B cell (primary cell): ENCODE results near the gene LENG1. TPM values are rescaled to one million over a fixed set of nuclear protein-coding genes. Genes with fewer than 3 reads are reported as not detected.

Experiments used
- ATAC-seq: fragments of 200-7000 bp; cut with Tn5 transposase; one replicate; pipeline ENCODE4 v1.10.0; 2021; ENCODE audit warnings: low read depth, mild to moderate bottlenecking, moderate number of reproducible peaks, moderate library complexity
- CTCF ChIA-PET: fragments of 350-600 bp; sonication (Branson Sonifier 250); formaldehyde crosslinking; loops from one replicate; lab custom pipeline; 2021; ENCODE audit warnings: antibody characterized with exemption, inconsistent platforms; lab: Charles Lee
- POLR2A ChIA-PET: fragments of 350-600 bp; sonication (Branson Sonifier 250); formaldehyde crosslinking; loops from one replicate; lab custom pipeline; 2021; ENCODE audit warnings: antibody characterized with exemption; lab: Charles Lee
- DNase-seq: peaks from one replicate; pipeline ENCODE4 v3.0.0; 2013
- H2AFZ ChIP-seq: 2 replicates; pipeline ENCODE4 v1.6.1; 2012; ENCODE audit warnings: mild to moderate bottlenecking, low read depth, low read length; ENCODE audit not compliant: insufficient read depth, poor library complexity, severe bottlenecking
- H3K27ac ChIP-seq, 2 donors: 1 replicate in 1 of 2; 2 replicates in 1 of 2; pipeline ENCODE4 v1.5.1; 2012 to 2013; ENCODE audit warnings: low read length in 2 of 2, mild to moderate bottlenecking in 2 of 2, moderate library complexity in 1 of 2
- H3K27me3 ChIP-seq, 4 experiments: fragments of 200-600 bp in 1 of 4; sonication (generic) in 1 of 4; replicated peaks in 1 of 4; 1 replicate in 2 of 4; 2 replicates in 2 of 4; pipeline versions ENCODE4 v1.6.1 to v1.7.0; 2013 to 2016; ENCODE audit warnings: low read length in 3 of 4, mild to moderate bottlenecking in 2 of 4, mixed read lengths in 1 of 4, moderate library complexity in 1 of 4; ENCODE audit not compliant: insufficient read depth in 4 of 4, control insufficient read depth in 3 of 4; ENCODE audit errors: control extremely low read depth in 1 of 4
- H3K36me3 ChIP-seq, 2 experiments: replicated peaks in 1 of 2; 1 replicate in 1 of 2; 2 replicates in 1 of 2; pipeline versions ENCODE4 v1.6.1 to v1.7.1; 2013; ENCODE audit warnings: low read length in 1 of 2; ENCODE audit not compliant: insufficient read depth in 2 of 2, control insufficient read depth in 1 of 2; ENCODE audit errors: control extremely low read depth in 1 of 2, extremely low read depth in 1 of 2
- H3K4me1 ChIP-seq, 2 donors: fragments of 200-600 bp in 1 of 2; sonication (generic) in 1 of 2; 1 replicate in 1 of 2; 2 replicates in 1 of 2; pipeline versions ENCODE4 v1.5.1 to v1.6.1; 2013 to 2017; ENCODE audit warnings: low read length in 2 of 2; ENCODE audit not compliant: control insufficient read depth in 2 of 2, insufficient read depth in 2 of 2
- H3K4me2 ChIP-seq: replicated peaks from 2 replicates; pipeline ENCODE3; 2012; ENCODE audit warnings: mild to moderate bottlenecking, low read depth, low read length; ENCODE audit not compliant: poor library complexity, severe bottlenecking
- H3K4me3 ChIP-seq, 5 experiments: fragments of 200-600 bp in 1 of 5; sonication (generic) in 1 of 5; 1 replicate in 3 of 5; 2 replicates in 2 of 5; pipeline versions ENCODE4 v1.5.1 to v1.7.0; 2011 to 2016; ENCODE audit warnings: low read length in 4 of 5, mild to moderate bottlenecking in 4 of 5, low read depth in 2 of 5, control low read depth in 1 of 5, moderate library complexity in 1 of 5; ENCODE audit not compliant: insufficient read depth in 1 of 5; ENCODE audit errors: control extremely low read depth in 1 of 5, extremely low read depth in 1 of 5
- H3K79me2 ChIP-seq: fragments of 200-600 bp; sonication (generic); one replicate; pipeline ENCODE4 v1.6.0; 2016; ENCODE audit warnings: low read length; ENCODE audit not compliant: control insufficient read depth, insufficient read depth
- H3K9ac ChIP-seq: fragments of 200-600 bp; sonication (generic); 2 replicates; pipeline ENCODE4 v1.6.1; 2017; ENCODE audit warnings: mild to moderate bottlenecking, low read length, moderate library complexity
- H3K9me3 ChIP-seq, 3 donors: one replicate each; pipeline versions ENCODE4 v1.6.1 to v1.7.1; 2013; ENCODE audit warnings: low read length in 2 of 3; ENCODE audit not compliant: control insufficient read depth in 2 of 3, insufficient read depth in 1 of 3; ENCODE audit errors: control extremely low read depth in 1 of 3
- H4K20me1 ChIP-seq: 2 replicates; pipeline ENCODE4 v1.6.0; 2012; ENCODE audit warnings: mild to moderate bottlenecking, low read length; ENCODE audit not compliant: insufficient read depth, control insufficient read depth, poor library complexity, severe bottlenecking
- H3K27ac Mint-ChIP-seq: one replicate; pipeline ENCODE4 v1.8.0; 2021; ENCODE audit warnings: mixed read lengths
- H3K27me3 Mint-ChIP-seq: one replicate; pipeline ENCODE4 v1.8.0; 2021; ENCODE audit warnings: mixed read lengths
- H3K4me1 Mint-ChIP-seq: one replicate; pipeline ENCODE4 v1.8.0; 2021; ENCODE audit warnings: mixed read lengths
- H3K4me3 Mint-ChIP-seq: one replicate; pipeline ENCODE4 v1.8.0; 2021; ENCODE audit warnings: mixed read lengths
- H3K9me3 Mint-ChIP-seq: one replicate; pipeline ENCODE4 v1.8.0; 2022; ENCODE audit warnings: mixed read lengths; ENCODE audit not compliant: insufficient read depth
- CTCF ChIP-seq: fragments of 200-600 bp; IDR thresholded peaks from one replicate; pipeline ENCODE4 v1.8.0; 2022; ENCODE audit warnings: antibody characterized with exemption, mild to moderate bottlenecking
- EZH2 ChIP-seq: IDR thresholded peaks from 2 replicates; pipeline ENCODE4 v1.6.1; 2012; ENCODE audit warnings: borderline replicate concordance, low read depth, mild to moderate bottlenecking, moderate library complexity, low read length; ENCODE audit not compliant: insufficient read depth, poor library complexity, severe bottlenecking
- WGBS: methylation state at CpG from one replicate; pipeline ENCODE4 v1.1.5; 2013; ENCODE audit warnings: missing lambda C conversion rate; ENCODE audit not compliant: insufficient coverage; 5-methylcytosine and 5-hydroxymethylcytosine counted together
- intact Hi-C: fragments of 100-400 bp; cut with micrococcal nuclease; formaldehyde crosslinking; loops from one replicate; pipeline ENCODE4 v1.10.0; 2022
- polyA plus RNA-seq: library from polyadenylated mRNA; depleted of rRNA; stranded (reverse); fragments of >200 nt; gene quantifications from 2 replicates; pipeline ENCODE4 v1.2.3, GENCODE V29; 2012
- total RNA-seq, 2 donors: library from RNA; stranded (reverse); fragments of 120-200 nt in 1 of 2; gene quantifications; 1 replicate in 1 of 2; 2 replicates in 1 of 2; pipeline versions ENCODE4 v1.2.3 to v1.2.4, GENCODE V29; 2013 to 2022

LENG1 gene
- total and polyA plus RNA-seq, 2 donors (not counting 1 experiment from before 2014, with no cell fraction given) = 9.2 to 16.5 TPM

GRCh38 chr19:54107876-54108490 is 51.5 kb downstream of the LENG1 start:
- H3K4me3 ChIP-seq = no peak overlapping the region
- H2AFZ ChIP-seq = no peak overlapping the region
- H3K9me3 ChIP-seq = no peaks in the 10 kb centered on the region
- ATAC-seq (no peak), DNase-seq (no peak)
- H3K36me3 ChIP-seq = peaks cover 2 to 34% of the 10 kb centered on the region in 2 experiments
- 93% methylated on average over 19 of the region's 21 CpGs for WGBS
- H3K27ac Mint-ChIP-seq = no peak overlapping the region
- H3K27me3 Mint-ChIP-seq = no peaks in the 10 kb centered on the region
- H3K79me2 ChIP-seq = peaks cover 56% of the 10 kb centered on the region
- intact Hi-C loops = no loop called here
- POLR2A ChIA-PET = no interaction called here
- peaks cover 15% of the 10 kb centered on the region for H3K4me1 Mint-ChIP-seq
- H4K20me1 ChIP-seq = peaks cover 9% of the 10 kb centered on the region
- H3K27me3 ChIP-seq = no peaks in the 10 kb centered on the region
- H3K9ac ChIP-seq = no peak overlapping the region
- H3K9me3 Mint-ChIP-seq = no peaks in the 10 kb centered on the region
- CTCF ChIA-PET = interaction anchor here (1.7 kb wide), 1 partner anchor 12 kb away, joined by 4 read pairs; no protein-coding TSS in a partner anchor
- H3K4me1 ChIP-seq = peaks cover 6 to 8% of the 10 kb centered on the region in 2 donors
- H3K27ac ChIP-seq = no peak overlapping the region
- no peak overlapping the region for H3K4me2 ChIP-seq
- TF ChIP-seq EZH2 (no peak), CTCF (no peak)
- no peak overlapping the region for H3K4me3 Mint-ChIP-seq

- no peak for DNase-seq
- Histone ChIP-seq H3K36me3 (peaks cover 2 to 34% of the 10 kb centered on the region in 2 experiments), H2AFZ (no peak overlapping the region), H3K9me3 (peaks cover 0 to 4% (median 0%) of the 10 kb centered on the region in 3 donors), H3K4me3 (no peak overlapping the region), H4K20me1 (peaks cover 9% of the 10 kb centered on the region), H3K27ac (no peak overlapping the region), H3K4me2 (no peak overlapping the region), H3K9ac (no peak overlapping the region), H3K79me2 (peaks cover 57% of the 10 kb centered on the region), H3K27me3 (no peaks in the 10 kb centered on the region), H3K4me1 (peaks cover 6 to 13% of the 10 kb centered on the region in 2 donors)
- Mint-ChIP-seq H3K9me3 (no peaks in the 10 kb centered on the region), H3K4me1 (peaks cover 22% of the 10 kb centered on the region), H3K4me3 (no peak overlapping the region), H3K27me3 (no peaks in the 10 kb centered on the region), H3K27ac (no peak overlapping the region)
- ATAC-seq = no peak
- 93% methylated on average over 12 of the region's 15 CpGs for WGBS
- TF ChIP-seq EZH2 (no peak), CTCF (no peak)
- CTCF ChIA-PET = interaction anchor here (0.6 kb wide), 1 partner anchor 234 kb away, joined by 3 read pairs; no protein-coding TSS in a partner anchor
- intact Hi-C loops = no loop called here
- POLR2A ChIA-PET = no interaction called here
Measured at GRCh38 chr19:54106716-54107115, 52.8 kb downstream of the LENG1 start.
